GM12878 (cell line): ENCODE data around the gene SKAP1. TPM values are rescaled to one million over a fixed set of nuclear protein-coding genes. Genes with fewer than 3 reads are reported as not detected.

Experiments
- MEF2A ChIP-seq: IDR thresholded peaks from 2 replicates; pipeline ENCODE4 v1.6.1; 2011; ENCODE audit warnings: low read depth, mild to moderate bottlenecking, low read length, moderate library complexity; ENCODE audit not compliant: insufficient read depth
- polyA plus RNA-seq, 11 experiments: library from polyadenylated mRNA; depleted of rRNA in 4 of 11; unstranded in 6 of 11; stranded (reverse) in 5 of 11; fragments of >200 nt; fragmentation: Nextera tagmentation in 4 of 11; fragmentation: Illumina TruSeq in 1 of 11; extraction: Ambion mirVana in 4 of 11; extraction: Trizol in 1 of 11; gene quantifications; 1 replicate in 1 of 11; 2 replicates in 10 of 11; pipeline versions ENCODE4 v1.2.1 to v1.2.3, GENCODE V29; 2011 to 2016; ENCODE audit warnings: inconsistent platforms in 2 of 11, missing spikeins in 2 of 11, low read depth in 1 of 11
- total RNA-seq, 4 experiments: library from RNA; depleted of rRNA in 3 of 4; stranded (reverse); fragments of >200 nt in 3 of 4; fragmentation: Illumina TruSeq in 1 of 4; extraction: Trizol in 1 of 4; gene quantifications; 2 replicates each; pipeline versions ENCODE4 v1.2.1 to v1.2.3, GENCODE V29; 2013 to 2021
- TF ChIP-seq, protein P1 (sequence below): fragments of 450-650 bp; IDR thresholded peaks from 2 replicates; pipeline ENCODE4 v1.6.1; 2018; ENCODE audit warnings: mild to moderate bottlenecking, low read depth, moderate library complexity; ENCODE audit not compliant: partially characterized antibody
- TF ChIP-seq, protein P2 (sequence below): IDR thresholded peaks from 2 replicates; pipeline ENCODE4 v1.6.1; 2012; ENCODE audit warnings: improper control_type of control experiment, low read depth, low read length; ENCODE audit not compliant: insufficient replicate concordance
- TF ChIP-seq, protein P3 (sequence below): fragments of 450-650 bp; IDR thresholded peaks from 2 replicates; pipeline ENCODE4 v1.6.1; 2016; ENCODE audit warnings: mild to moderate bottlenecking, moderate library complexity, borderline replicate concordance
- TF ChIP-seq, protein P4 (sequence below): IDR thresholded peaks from 2 replicates; pipeline ENCODE4 v1.6.1; 2011; ENCODE audit warnings: borderline replicate concordance, low read depth, mild to moderate bottlenecking, moderate library complexity, mixed read lengths, low read length; ENCODE audit not compliant: insufficient read depth; ENCODE audit errors: extremely low read length

SKAP1 gene
- total and polyA plus RNA-seq, 10 of the 15 experiments (the other 5 are each of a cell fraction or from before 2014, with no cell fraction given): 17.1 to 97.6 (median 35.9) TPM

DNA sequence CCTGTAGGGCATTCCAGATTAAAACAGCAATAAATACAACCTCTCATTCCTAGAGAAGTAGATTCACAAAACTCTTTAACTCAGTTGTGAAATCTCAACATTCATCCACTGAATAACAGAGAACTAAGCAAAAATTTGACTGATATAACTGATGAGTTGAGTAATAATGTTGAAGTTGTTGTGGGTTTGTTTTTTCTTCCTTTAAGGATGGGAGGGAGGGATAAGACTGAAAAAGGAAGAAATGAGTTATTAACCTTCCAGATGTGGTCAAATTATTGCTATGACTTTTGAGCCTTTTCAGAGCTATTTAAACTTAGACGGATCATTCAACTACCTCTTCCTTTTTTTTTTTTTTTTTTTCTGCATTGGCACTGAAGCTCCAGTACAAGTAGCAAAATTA is 38.6 kb downstream of the SKAP1 start (continued):
- TF ChIP-seq, protein P1, sequence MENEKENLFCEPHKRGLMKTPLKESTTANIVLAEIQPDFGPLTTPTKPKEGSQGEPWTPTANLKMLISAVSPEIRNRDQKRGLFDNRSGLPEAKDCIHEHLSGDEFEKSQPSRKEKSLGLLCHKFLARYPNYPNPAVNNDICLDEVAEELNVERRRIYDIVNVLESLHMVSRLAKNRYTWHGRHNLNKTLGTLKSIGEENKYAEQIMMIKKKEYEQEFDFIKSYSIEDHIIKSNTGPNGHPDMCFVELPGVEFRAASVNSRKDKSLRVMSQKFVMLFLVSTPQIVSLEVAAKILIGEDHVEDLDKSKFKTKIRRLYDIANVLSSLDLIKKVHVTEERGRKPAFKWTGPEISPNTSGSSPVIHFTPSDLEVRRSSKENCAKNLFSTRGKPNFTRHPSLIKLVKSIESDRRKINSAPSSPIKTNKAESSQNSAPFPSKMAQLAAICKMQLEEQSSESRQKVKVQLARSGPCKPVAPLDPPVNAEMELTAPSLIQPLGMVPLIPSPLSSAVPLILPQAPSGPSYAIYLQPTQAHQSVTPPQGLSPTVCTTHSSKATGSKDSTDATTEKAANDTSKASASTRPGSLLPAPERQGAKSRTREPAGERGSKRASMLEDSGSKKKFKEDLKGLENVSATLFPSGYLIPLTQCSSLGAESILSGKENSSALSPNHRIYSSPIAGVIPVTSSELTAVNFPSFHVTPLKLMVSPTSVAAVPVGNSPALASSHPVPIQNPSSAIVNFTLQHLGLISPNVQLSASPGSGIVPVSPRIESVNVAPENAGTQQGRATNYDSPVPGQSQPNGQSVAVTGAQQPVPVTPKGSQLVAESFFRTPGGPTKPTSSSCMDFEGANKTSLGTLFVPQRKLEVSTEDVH: no peak
- peak; percentile 53; the same call in 1 of the 2 replicates for TF ChIP-seq MEF2A
- TF ChIP-seq, protein P2, sequence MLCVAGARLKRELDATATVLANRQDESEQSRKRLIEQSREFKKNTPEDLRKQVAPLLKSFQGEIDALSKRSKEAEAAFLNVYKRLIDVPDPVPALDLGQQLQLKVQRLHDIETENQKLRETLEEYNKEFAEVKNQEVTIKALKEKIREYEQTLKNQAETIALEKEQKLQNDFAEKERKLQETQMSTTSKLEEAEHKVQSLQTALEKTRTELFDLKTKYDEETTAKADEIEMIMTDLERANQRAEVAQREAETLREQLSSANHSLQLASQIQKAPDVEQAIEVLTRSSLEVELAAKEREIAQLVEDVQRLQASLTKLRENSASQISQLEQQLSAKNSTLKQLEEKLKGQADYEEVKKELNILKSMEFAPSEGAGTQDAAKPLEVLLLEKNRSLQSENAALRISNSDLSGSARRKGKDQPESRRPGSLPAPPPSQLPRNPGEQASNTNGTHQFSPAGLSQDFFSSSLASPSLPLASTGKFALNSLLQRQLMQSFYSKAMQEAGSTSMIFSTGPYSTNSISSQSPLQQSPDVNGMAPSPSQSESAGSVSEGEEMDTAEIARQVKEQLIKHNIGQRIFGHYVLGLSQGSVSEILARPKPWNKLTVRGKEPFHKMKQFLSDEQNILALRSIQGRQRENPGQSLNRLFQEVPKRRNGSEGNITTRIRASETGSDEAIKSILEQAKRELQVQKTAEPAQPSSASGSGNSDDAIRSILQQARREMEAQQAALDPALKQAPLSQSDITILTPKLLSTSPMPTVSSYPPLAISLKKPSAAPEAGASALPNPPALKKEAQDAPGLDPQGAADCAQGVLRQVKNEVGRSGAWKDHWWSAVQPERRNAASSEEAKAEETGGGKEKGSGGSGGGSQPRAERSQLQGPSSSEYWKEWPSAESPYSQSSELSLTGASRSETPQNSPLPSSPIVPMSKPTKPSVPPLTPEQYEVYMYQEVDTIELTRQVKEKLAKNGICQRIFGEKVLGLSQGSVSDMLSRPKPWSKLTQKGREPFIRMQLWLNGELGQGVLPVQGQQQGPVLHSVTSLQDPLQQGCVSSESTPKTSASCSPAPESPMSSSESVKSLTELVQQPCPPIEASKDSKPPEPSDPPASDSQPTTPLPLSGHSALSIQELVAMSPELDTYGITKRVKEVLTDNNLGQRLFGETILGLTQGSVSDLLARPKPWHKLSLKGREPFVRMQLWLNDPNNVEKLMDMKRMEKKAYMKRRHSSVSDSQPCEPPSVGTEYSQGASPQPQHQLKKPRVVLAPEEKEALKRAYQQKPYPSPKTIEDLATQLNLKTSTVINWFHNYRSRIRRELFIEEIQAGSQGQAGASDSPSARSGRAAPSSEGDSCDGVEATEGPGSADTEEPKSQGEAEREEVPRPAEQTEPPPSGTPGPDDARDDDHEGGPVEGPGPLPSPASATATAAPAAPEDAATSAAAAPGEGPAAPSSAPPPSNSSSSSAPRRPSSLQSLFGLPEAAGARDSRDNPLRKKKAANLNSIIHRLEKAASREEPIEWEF: no peak
- TF ChIP-seq, protein P3, sequence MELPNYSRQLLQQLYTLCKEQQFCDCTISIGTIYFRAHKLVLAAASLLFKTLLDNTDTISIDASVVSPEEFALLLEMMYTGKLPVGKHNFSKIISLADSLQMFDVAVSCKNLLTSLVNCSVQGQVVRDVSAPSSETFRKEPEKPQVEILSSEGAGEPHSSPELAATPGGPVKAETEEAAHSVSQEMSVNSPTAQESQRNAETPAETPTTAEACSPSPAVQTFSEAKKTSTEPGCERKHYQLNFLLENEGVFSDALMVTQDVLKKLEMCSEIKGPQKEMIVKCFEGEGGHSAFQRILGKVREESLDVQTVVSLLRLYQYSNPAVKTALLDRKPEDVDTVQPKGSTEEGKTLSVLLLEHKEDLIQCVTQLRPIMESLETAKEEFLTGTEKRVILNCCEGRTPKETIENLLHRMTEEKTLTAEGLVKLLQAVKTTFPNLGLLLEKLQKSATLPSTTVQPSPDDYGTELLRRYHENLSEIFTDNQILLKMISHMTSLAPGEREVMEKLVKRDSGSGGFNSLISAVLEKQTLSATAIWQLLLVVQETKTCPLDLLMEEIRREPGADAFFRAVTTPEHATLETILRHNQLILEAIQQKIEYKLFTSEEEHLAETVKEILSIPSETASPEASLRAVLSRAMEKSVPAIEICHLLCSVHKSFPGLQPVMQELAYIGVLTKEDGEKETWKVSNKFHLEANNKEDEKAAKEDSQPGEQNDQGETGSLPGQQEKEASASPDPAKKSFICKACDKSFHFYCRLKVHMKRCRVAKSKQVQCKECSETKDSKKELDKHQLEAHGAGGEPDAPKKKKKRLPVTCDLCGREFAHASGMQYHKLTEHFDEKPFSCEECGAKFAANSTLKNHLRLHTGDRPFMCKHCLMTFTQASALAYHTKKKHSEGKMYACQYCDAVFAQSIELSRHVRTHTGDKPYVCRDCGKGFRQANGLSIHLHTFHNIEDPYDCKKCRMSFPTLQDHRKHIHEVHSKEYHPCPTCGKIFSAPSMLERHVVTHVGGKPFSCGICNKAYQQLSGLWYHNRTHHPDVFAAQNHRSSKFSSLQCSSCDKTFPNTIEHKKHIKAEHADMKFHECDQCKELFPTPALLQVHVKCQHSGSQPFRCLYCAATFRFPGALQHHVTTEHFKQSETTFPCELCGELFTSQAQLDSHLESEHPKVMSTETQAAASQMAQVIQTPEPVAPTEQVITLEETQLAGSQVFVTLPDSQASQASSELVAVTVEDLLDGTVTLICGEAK: no peak
- TF ChIP-seq, protein P4, sequence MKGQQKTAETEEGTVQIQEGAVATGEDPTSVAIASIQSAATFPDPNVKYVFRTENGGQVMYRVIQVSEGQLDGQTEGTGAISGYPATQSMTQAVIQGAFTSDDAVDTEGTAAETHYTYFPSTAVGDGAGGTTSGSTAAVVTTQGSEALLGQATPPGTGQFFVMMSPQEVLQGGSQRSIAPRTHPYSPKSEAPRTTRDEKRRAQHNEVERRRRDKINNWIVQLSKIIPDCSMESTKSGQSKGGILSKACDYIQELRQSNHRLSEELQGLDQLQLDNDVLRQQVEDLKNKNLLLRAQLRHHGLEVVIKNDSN: no peak
